Fibroblast of skin of right quadriceps (primary cell): ENCODE results near the gene LRRD1.
"Not testable (repeated sequence)": the region's sequence is repeated elsewhere in the genome, so short reads cannot be mapped to it uniquely, and the experiment has no call there.

Source experiments
- DNase-seq: peaks from one replicate; pipeline ENCODE4 v3.0.0-alpha.2; 2013

Gene LRRD1

DNA sequence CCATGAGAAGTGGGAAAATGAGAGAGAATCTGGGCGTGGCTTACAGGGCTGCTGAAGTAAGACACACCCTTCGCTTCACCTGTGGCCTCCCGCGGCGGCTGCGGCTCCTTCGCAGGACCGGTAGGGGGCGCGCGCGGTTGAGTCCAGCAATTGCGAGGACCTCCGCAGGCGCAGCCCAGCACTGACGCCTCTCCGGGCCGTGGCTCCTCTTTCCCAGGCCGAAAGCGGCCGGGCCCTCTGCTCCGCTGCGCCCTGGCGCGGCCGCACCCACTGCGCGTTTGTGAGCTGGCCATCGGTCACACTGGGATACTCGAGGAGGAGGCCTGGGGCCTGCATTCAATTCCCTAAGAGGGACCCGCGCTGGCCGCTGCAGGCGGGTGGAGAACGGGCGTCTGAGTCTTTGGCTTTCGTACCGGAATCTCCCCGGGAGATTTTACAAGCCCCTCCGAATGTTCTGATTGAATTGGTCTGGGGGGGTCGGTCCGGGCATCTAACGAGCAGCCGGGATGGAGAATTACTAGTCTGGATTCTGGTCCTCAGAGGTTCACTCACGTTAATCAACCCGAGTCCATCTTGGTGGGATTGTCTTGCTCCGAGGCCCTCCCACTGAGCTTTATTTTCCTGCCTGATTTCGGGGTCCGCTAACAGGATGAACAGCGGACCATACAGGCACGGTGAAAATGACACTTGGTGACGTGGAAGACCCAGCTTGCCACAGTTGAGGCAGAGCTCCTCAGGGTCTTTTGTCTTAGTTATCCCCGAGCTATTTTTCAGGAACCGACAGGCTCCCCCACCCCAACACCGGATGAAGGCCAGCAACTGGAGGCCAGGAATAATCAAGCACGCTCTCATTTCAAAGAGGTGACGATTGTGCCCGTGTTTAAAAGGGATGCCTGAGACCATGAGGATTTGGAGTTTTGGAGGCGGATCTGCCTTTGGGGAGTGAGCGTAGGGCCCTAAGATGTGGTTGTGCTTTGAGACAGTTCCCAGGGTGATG is at the start of gene LRRD1:
TSS of gene LRRD1 (minus strand) at position 215 of the 997 bp plus-strand sequence. CDS start 13,940 bp downstream, outside the sequence.
- DNase-seq, result peak; percentile 77

DNA sequence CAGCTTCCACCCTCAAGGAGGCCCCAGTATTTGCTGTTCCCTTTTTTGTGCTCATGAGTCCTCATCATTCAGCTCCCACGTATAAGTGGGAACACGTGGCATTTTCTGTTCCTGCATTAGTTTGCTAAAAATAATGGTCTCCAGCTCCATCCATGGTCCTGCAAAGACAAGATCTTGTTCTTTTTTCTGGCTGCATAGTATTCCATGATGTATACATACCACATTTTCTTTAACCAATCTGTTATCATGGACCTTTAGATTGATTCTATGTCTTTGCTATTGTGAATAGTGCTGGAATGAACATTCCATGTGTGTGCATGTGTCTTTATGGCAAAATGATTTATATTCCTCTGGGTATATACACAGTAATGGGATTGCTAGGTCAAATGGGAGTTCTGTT is 49.8 kb upstream of the LRRD1 start:
- no peak for DNase-seq

DNA sequence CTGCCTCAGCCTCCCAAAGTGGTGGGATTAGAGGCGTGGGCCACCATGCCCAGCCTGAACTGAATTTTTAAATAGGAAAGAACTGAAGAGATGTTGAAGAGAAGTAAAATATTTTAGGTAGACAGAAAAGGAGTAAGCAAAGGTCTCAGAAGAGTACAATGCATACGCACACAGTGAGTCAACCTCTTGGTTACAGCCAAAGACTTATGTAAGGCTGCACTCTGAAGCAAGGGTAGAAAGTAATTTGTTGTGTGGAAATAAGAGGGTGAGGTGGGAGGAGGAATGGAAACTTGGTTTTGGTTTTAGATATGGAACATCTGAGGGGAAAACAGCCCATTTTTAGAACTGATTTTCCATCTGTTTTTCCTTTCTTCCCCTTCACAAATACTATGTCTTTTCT is 49.2 kb upstream of the LRRD1 start:
- no peak for DNase-seq

DNA sequence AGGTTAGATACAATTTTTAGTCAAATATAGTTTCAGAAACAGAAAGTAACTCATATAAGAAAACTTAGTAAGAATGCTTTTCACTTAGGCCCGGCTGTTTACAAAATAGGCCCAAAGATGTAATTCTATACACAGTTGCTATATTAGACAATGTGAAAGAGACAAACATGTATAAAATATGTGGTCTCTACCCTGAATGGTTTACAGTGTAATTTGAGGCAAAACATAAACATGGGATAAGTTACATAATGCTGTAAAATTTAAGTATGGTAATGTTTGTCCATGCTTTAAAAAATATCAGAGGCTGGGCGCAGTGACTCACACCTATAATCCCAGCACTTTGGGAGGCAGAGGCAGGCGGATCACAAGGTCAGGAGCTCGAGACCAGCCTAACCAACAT is 48.0 kb upstream of the LRRD1 start:
- no peak for DNase-seq

DNA sequence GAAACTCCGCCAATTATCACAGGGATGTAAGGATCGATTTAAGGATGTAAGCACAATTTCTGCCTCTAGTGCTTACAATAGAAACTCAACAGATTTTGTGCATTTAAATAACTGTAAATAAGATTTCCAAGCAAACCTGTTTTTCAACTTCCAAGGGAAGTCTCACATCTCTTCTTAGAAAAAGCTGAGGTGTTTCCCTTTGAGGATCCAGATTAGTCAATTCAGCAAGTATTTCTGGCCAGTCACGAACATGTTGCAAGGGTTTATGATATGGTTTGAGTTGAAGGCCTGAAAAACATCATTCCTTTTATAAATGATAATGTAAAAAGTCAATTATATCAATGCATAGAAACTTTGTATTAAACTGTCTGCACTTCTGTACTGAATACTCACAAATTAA is 42.8 kb upstream of the LRRD1 start:
- no peak for DNase-seq

DNA sequence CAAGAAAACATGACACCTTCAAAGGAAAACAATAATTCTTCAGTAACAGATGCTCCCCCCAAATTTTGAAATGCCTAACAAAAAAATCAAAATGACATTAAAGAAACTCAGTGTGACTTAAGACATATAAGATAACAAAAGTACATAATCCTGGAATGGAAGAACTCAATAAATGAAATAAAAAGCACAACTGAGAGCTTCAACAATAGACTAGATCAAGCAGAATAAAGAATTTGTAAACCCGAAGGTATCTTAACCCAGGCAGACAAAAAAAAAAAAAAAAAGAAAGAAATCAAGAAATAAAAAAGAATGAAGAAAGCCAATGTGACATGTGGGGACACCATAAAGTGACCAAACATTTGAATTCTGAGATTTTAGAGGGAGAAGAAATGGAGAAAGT is 27.7 kb upstream of the LRRD1 start:
- no peak for DNase-seq

DNA sequence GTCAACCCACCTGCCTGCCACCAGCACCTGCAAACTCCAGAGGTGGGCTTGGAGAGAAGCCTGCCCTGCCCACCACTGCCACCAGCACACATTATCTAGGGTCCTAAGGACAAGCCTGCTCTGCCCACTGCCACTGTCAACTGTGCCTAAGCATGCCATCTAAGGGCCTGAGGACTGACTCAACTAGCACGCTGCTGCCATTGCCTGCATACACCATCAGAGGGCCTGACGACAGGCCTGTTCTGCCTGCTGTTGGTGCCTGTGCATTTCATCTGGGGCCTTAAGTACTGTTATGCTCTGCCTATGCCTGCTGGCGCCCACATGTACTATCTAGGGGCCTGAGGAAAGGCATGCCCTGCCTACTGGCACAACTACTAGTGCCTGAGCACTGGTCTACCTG is 27.0 kb upstream of the LRRD1 start:
- DNase-seq, result no peak

DNA sequence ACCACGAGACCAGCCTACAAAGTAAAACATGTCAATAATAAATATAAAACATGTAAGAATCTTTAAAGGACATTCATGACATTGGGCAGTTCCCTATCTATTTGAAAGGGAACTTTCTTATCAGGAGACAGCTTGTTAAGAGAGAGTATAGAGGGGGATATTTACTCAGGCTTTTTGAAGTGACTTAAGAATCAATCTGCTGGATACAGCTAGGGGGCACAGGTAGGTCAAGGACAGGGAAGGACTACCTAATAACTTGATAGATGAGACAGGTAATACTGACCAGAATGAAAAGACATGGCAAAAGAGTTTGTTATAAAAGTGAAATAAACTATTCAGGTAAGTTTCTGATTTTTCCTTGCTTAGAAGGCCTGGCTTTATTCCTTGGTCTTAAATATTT is 21.8 kb upstream of the LRRD1 start:
- no peak for DNase-seq

DNA sequence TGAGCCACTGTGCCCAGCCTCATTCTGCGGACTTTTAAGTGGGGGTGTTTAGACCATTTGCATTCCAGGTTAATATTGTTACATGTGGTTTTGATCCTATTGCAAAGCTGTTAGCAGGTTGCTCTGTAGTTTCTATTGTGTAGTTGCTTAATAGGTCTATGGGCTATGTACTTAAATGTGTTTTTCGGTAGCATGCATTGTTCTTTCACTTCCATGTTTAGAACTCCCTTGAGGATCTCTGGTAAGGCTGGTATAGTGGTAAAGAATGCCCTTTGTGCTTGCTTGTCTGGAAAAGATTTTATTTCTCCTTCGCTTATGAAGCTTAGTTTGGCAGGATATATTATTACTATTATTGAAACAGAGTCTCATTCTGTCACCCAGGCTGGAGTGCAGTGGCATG is 13.4 kb upstream of the LRRD1 start:
- no peak for DNase-seq

DNA sequence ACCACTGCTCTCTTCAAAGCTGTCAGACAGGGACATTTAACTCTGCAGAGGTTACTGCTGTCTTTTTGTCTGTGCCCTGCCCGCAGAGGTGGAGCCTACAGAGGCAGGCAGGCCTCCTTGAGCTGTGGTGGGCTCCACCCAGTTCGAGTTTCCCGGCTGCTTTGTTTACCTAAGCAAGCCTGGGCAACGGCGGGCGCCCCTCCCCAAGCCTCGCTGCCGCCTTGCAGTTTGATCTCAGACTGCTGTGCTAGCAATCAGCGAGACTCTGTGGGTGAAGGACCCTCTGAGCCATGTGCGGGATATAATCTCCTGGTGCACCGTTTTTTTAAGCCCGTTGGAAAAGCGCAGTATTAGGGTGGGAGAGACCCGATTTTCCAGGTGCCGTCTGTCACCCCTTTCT is 10.3 kb upstream of the LRRD1 start:
- not testable (repeated sequence) for DNase-seq

DNA sequence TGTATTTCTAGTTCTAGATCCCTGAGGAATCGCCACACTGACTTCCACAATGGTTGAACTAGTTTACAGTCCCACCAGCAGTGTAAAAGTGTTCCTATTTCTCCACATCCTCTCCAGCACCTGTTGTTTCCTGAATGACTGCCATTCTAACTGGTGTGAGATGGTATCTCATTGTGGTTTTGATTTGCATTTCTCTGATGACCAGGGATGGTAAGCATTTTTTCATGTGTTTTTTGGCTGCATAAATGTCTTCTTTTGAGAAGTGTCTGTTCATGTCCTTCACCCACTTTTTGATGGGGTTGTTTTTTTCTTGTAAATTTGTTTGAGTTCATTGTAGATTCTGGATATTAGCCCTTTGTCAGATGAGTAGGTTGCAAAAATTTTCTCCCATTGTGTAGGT is 5.4 kb upstream of the LRRD1 start:
- DNase-seq, result not testable (repeated sequence)

DNA sequence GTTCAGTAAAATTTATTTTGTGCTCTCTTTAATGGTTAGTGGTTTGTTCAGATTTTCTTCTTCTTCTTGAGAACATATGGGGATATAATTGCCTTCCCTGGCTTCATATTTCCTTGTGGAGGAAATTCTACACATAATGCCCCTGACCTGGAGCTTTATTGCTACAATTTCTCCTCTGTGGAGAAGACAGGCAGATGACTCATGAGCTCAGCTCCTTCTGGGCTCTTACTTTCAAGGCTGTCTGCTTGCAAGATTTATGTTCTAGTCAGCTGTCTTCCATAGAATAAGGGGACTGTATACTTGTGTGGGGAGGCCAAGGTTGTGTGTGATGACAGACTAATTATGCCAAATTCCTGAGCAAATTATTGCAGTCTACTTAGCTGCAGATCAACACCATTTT is 1.6 kb downstream of the LRRD1 start:
- DNase-seq, result peak; percentile 94

DNA sequence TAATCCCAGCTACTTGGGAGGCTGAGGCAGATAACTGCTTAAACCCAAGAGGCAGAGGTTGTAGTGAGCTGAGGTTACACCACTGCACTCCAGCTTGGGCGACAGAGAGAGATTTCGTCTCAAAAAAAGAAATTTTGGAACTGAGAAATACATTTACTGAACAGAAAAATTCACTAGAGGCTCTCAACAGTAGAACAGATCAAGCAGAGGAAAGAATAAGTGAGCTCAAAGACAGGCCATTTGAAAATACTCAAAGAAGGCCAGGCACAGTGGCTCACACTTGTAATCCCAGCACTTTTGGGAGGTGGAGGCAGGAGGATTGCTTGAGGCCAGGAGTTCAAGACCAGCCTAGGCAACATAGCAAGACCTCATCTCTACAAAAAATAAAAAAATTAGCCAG is 9.4 kb downstream of the LRRD1 start:
- DNase-seq, result not testable (repeated sequence)

DNA sequence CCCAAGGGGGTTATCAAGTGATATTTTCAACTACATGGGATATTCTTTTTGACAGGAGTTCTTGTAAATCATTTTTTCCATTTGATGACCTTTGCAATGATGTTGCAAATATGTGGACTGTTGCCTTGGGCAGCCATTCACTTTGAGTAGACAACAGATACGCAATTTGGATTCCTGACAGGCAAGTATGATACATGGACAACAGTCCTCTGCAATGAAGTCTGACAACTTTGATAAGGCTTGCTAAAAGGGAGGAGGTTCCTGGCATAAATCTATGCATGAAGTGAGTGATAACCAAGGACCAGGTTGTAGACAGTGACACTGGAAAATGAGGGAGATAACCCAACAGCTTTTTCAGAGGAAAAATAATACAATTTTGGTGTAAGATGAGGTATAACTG is 17.7 kb downstream of the LRRD1 start:
- DNase-seq, result no peak

DNA sequence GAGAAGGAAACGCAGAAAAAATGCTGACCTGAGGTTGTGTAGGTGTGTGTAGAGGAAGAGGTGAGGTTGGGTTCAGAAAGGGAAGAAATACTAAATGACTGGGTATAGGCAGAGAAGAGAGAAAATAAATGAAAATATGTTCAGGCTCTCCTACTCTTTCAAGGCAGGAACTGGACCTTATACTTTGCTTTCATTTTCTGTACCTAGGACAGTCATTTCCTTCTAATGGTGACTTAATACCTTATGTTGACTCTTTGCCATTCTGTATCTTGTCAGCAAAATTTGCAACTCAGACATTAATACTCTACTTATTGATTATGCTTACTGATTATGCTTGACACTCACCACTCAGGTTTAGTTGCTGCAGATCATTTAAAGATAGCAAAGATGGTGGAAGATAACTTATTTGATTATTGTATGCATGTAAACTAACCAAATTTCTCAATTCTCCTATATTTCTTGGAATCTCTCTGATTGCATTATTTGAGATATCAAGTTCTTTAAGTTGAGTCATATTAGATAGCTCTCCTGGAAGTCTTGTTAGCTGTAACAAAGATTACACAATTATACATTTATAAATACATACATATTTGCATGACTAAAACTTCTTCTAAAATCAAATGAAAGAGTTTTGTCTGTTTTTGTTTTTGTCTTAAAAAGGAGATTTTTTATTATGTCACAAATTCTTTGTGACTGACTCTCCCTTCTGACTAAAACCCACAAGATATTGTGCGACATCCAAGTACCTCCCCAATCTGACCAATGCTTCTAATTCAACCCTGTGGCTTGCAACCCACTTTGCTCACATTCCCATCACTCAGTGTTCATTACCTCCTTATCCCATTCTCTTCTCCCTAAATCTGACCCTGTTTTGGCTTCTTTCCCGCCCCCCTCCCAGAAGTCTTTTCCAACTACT is 20.0 kb downstream of the LRRD1 start:
- DNase-seq, result peak; percentile 94

DNA sequence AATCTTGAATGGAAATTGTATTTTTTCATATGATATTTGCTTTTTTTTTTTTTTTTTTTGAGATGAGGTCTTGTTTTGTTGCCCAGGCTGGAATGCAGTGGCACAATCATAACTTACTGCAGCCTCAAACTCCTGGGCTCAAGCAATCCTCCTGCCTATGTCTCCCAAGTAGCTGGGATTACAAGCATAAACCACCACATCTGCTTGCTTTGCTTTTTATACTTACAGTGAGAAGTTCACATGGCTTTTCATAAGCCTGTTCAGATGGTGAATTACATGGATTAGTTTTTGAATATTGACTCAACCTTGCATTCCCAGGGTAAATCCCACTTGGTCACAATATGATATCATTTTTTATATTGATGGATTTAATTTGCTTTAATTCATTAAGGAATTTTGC is 22.0 kb downstream of the LRRD1 start:
- no peak for DNase-seq

DNA sequence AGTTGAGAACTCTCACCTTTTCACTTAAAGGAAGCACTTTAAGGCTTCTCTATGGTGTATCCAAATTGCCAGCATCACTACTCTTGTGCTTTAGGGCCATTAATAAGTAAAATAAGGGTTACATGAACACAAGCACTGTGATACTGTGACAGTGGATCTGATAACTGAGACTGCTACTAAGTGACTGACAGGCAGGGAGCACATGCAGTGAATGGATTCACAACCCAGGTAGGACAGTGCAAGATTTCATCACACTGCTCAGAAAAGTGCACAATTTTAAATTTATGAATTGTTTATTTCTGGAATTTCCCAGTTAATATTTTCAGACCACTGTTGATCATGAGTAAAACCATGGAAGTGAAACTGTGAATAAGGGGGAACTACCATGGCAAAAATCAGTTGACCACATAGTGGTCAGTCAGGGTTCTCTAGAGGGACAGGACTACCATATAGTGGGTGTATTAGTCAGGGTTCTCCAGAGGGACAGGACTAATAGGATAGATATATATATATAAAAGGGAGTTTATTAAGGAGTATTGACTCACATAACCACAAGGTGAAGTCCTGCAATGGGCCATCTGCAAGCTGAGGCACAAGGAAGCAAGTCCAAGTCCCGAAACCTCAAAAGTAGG is 23.7 kb downstream of the LRRD1 start:
- no peak for DNase-seq

DNA sequence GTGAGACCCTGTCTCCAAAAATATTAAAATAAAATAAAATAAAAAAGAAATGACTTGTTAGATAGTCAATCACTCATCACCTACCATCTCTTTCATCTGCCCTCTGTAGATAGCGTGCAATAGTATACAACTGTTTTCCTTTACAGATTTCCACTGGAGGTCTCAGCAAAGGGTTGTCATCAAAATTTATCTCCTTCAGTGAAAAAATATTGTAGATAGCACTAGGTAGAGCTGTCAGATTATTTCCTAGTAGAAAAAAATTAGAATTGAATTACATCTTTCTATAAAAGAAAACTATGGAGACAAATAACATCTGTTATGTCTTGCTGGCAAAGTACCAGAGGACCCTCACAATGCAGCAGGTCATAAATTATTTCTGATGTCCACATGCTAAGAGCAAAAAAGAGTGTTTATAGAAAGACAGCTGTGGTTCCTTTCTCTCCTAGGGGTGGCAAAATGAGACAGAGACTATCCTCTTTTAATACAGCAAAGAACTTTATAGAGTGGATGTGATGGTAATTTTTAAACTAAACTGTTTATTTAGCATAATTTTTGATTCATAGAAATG is 28.4 kb downstream of the LRRD1 start:
- DNase-seq, result no peak

DNA sequence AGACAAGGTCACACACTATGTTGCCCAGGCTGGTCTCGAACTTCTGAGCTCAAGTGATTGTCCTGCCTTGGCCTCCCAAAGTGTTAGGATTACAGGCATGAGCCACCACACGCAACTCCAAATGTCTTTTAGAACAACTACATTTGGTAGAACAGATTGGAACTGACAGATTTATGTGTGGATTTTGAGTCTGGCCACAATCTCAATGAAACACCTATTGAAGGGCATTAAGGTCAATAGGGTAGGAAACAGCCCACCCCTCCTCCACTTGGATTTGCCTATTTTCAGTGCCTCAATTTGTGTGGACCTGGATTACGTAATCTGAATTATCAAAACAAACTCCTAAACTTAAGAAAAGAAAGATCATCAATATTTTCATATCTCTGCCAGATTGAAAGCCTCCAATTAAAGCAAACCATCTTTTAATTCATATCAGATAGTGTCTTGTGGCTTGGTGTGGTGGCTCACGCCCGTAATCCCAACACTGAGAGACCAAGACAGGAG is 29.2 kb downstream of the LRRD1 start:
- no peak for DNase-seq

DNA sequence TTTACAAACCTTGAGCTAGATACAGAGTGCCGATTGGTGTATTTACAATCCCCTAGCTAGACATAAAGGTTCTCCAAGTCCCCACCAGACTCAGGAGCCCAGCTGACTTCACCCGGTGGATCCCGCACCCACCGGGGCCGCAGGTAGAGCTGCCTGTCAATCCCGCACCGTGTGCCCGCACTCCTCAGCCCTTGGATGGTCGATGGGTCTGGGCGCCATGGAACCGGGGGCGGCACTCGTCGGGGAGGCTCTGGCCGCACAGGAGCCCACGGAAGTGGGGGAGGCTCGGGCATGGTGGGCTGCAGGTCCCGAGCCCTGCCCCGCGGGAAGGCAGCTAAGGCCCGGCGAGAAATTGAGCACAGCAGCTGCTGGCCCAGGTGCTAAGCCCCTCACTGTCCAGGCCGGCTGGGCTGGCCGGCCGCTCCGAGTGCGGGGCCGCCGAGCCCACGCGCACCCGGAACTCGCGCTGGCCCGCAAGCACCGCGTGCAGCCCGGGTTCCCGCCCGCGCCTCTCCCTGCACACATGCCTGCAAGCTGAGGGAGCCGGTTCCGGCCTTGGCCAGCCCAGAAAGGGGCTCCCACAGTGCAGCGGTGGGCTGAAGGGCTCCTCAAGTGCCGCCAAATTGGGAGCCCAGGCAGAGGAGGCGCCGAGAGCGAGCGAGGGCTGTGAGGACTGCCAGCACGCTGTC is 35.6 kb downstream of the LRRD1 start:
- DNase-seq, result not testable (repeated sequence)

DNA sequence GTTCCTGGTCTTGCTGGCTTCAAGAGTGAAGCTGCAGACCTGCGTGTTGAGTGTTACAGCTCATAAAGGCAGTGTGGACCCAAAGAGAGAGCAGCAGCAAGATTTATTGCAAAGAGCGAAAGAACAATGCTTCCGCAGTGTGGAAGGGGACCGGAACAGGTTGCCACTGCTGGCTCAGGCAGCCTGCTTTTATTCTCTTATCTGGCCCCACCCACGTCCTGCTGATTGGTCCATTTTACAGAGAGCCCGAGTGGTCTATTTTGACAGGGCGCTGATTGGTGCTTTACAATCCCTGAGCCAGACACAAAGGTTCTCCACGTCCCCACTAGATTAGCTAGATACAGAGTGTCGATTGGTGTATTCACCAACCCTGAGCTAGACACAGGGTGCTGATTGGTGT is 36.2 kb downstream of the LRRD1 start:
- not testable (repeated sequence) for DNase-seq

DNA sequence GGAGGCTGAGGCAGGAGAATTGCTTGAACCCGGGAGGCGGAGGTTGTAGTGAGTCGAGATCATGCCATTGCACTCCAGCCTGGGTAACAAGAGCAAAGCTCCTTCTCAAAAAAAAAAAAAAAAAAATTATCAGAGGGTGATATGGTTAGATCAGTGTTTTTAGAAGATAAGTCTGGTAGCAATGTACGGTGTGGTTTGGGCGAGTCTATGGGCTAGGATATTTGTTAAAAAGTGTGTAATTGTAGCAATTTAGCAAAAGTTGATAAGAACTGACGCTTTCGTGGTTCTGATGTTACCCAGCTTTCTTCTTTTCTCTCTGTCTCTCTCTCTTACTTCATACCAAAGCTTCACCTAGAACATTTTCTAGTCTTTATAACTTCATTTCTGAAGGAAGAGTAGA is 37.8 kb downstream of the LRRD1 start:
- DNase-seq, result no peak
